ENCODE results near the gene NRXN2.
"Not testable (repeated sequence)": the region's sequence is repeated elsewhere in the genome, so short reads cannot be mapped to it uniquely, and the experiment has no call there.

DNA sequence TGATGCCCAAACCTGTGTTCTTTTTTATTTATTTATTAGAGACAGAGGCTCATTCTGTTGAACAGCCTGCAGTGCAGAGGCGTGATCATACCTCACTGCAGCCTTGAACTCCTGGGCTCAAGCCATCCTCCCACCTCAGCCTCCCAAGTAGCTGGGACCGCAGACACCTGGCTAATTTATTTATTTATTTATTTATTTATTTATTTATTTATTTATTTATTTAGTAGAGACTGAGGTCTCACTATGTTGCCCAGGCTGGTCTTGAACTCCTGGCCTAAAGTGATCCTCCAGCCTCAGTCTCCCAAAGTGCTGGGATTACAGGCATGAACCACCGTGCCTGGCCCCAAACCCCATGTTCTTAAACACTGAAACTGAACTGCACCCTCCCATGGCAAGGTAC is 161.6 kb downstream of the NRXN2 start:
- TF ChIP-seq, protein P1, sequence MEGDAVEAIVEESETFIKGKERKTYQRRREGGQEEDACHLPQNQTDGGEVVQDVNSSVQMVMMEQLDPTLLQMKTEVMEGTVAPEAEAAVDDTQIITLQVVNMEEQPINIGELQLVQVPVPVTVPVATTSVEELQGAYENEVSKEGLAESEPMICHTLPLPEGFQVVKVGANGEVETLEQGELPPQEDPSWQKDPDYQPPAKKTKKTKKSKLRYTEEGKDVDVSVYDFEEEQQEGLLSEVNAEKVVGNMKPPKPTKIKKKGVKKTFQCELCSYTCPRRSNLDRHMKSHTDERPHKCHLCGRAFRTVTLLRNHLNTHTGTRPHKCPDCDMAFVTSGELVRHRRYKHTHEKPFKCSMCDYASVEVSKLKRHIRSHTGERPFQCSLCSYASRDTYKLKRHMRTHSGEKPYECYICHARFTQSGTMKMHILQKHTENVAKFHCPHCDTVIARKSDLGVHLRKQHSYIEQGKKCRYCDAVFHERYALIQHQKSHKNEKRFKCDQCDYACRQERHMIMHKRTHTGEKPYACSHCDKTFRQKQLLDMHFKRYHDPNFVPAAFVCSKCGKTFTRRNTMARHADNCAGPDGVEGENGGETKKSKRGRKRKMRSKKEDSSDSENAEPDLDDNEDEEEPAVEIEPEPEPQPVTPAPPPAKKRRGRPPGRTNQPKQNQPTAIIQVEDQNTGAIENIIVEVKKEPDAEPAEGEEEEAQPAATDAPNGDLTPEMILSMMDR (IDR thresholded peaks at IDR 0.05): not testable (repeated sequence)
- not testable (repeated sequence) for TF ChIP-seq POLR2A (IDR thresholded peaks at IDR 0.05)
